ENCODE measurements around the gene FAM20C.

GRCh38 chr7:292226-292625 lies 99.9 kb downstream of the FAM20C start:
- TF ChIP-seq POLR2A (IDR thresholded peaks at IDR 0.05; ENCODE audit: low read depth, low read length) (no peak), POLR2AphosphoS5 (IDR thresholded peaks at IDR 0.05; ENCODE audit: insufficient read depth, low read depth, low read length) (no peak), CTCF (IDR thresholded peaks at IDR 0.05; ENCODE audit: extremely low read depth in 1 of 2, insufficient read depth in 1 of 2, low read depth in 1 of 2, low read length in 2 of 2) (no peak), MAX (IDR thresholded peaks at IDR 0.05; ENCODE audit: insufficient read depth, insufficient read length) (no peak), FOS (IDR thresholded peaks at IDR 0.05; ENCODE audit: borderline replicate concordance, insufficient read depth, low read length) (no peak), EZH2 (IDR thresholded peaks at IDR 0.05; ENCODE audit: borderline replicate concordance, low read depth, low read length, severe bottlenecking) (no peak)
